ENCODE measurements around the gene KDM3B. TPM values are rescaled to one million over a fixed set of nuclear protein-coding genes. Genes with fewer than 3 reads are reported as not detected.

The KDM3B gene
- polyA plus RNA-seq, 4 donors = 18.6 to 63.2 (median 25.2) TPM

- peaks cover 0 to under 1% (median 0%) of the 10 kb centered on the region in 3 donors for H3K36me3 ChIP-seq (ENCODE audit: control insufficient read depth in 3 of 3, insufficient read depth in 2 of 3, low read depth in 1 of 3, low read length in 3 of 3)
- H3K9me3 ChIP-seq (ENCODE audit: control insufficient read depth in 2 of 2, insufficient read depth in 1 of 2, low read depth in 1 of 2, low read length in 1 of 2) = no peaks in the 10 kb centered on the region
- H3K27ac ChIP-seq (ENCODE audit: low read depth in 1 of 3, low read length in 2 of 3) = no peak overlapping the region
- WGBS, 3 donors = 79 to 82% (median 82%) methylated on average over 11 of the region's 11 CpGs
- H3K27me3 ChIP-seq (ENCODE audit: control insufficient read depth in 3 of 3, insufficient read depth in 3 of 3, low read length in 3 of 3) = peaks cover 0 to 4% (median 0%) of the 10 kb centered on the region in 3 donors
- no peak for FAIRE-seq
- no peak overlapping the region for H3K4me3 ChIP-seq (ENCODE audit: low read depth in 1 of 3, low read length in 3 of 3)
- DNase-seq = no peak
- H3K4me1 ChIP-seq (ENCODE audit: control insufficient read depth in 3 of 3, insufficient read depth in 2 of 3, low read depth in 1 of 3, low read length in 2 of 3) = peaks cover 0 to 31% (median 6%) of the 10 kb centered on the region in 3 donors
Observed at GRCh38 chr5:138461343-138462125, 109.0 kb downstream of the KDM3B start.

GRCh38 chr5:138463419-138464007, 111.0 kb downstream of the KDM3B start:
- peaks cover 0 to 19% (median 3%) of the 10 kb centered on the region in 3 donors for H3K36me3 ChIP-seq (ENCODE audit: control insufficient read depth in 3 of 3, insufficient read depth in 2 of 3, low read depth in 1 of 3, low read length in 3 of 3)
- DNase-seq (no peak), FAIRE-seq (no peak)
- peak overlapping the region; percentile 40 to 85 (median 84) for H3K4me3 ChIP-seq (ENCODE audit: low read depth in 1 of 3, low read length in 3 of 3)
- peak overlapping the region; percentile 96 to 99 (median 97) for H3K27ac ChIP-seq (ENCODE audit: low read depth in 1 of 3, low read length in 2 of 3)
- H3K4me1 ChIP-seq (ENCODE audit: control insufficient read depth in 3 of 3, insufficient read depth in 2 of 3, low read depth in 1 of 3, low read length in 2 of 3) = peaks cover 0 to 37% (median 11%) of the 10 kb centered on the region in 3 donors
- no peaks in the 10 kb centered on the region for H3K9me3 ChIP-seq (ENCODE audit: control insufficient read depth in 2 of 2, insufficient read depth in 1 of 2, low read depth in 1 of 2, low read length in 1 of 2)
- 7 to 20% (median 16%) methylated on average over 21 of the region's 21 CpGs for WGBS, 3 donors
- H3K27me3 ChIP-seq (ENCODE audit: control insufficient read depth in 3 of 3, insufficient read depth in 3 of 3, low read length in 3 of 3) = peaks cover 0 to 4% (median 0%) of the 10 kb centered on the region in 3 donors

GRCh38 chr5:138464008-138464387, 111.5 kb downstream of the KDM3B start:
- H3K9me3 ChIP-seq (ENCODE audit: control insufficient read depth in 2 of 2, insufficient read depth in 1 of 2, low read depth in 1 of 2, low read length in 1 of 2) = no peaks in the 10 kb centered on the region
- DNase-seq = peak; percentile 95 to 99
- peak overlapping the region; percentile 96 to 99 (median 97) for H3K27ac ChIP-seq (ENCODE audit: low read depth in 1 of 3, low read length in 2 of 3)
- H3K27me3 ChIP-seq (ENCODE audit: control insufficient read depth in 3 of 3, insufficient read depth in 3 of 3, low read length in 3 of 3) = peaks cover 0 to 4% (median 0%) of the 10 kb centered on the region in 3 donors
- H3K36me3 ChIP-seq (ENCODE audit: control insufficient read depth in 3 of 3, insufficient read depth in 2 of 3, low read depth in 1 of 3, low read length in 3 of 3) = peaks cover 0 to 19% (median 3%) of the 10 kb centered on the region in 3 donors
- peak overlapping the region; percentile 78 to 85 (median 84) for H3K4me3 ChIP-seq (ENCODE audit: low read depth in 1 of 3, low read length in 3 of 3)
- FAIRE-seq = no peak
- WGBS, 3 donors = 0% methylated on average over 21 to 34 of the region's 34 CpGs
- H3K4me1 ChIP-seq (ENCODE audit: control insufficient read depth in 3 of 3, insufficient read depth in 2 of 3, low read depth in 1 of 3, low read length in 2 of 3) = peaks cover 0 to 33% (median 8%) of the 10 kb centered on the region in 3 donors

- Histone ChIP-seq H3K9me3 (ENCODE audit: control insufficient read depth in 2 of 2, insufficient read depth in 1 of 2, low read depth in 1 of 2, low read length in 1 of 2) (no peaks in the 10 kb centered on the region), H3K36me3 (ENCODE audit: control insufficient read depth in 3 of 3, insufficient read depth in 2 of 3, low read depth in 1 of 3, low read length in 3 of 3) (peaks cover 0 to 19% (median 3%) of the 10 kb centered on the region in 3 donors), H3K27ac (ENCODE audit: low read depth in 1 of 3, low read length in 2 of 3) (peak overlapping the region; percentile 96 to 99 (median 97)), H3K27me3 (ENCODE audit: control insufficient read depth in 3 of 3, insufficient read depth in 3 of 3, low read length in 3 of 3) (peaks cover 0 to 4% (median 0%) of the 10 kb centered on the region in 3 donors), H3K4me1 (ENCODE audit: control insufficient read depth in 3 of 3, insufficient read depth in 2 of 3, low read depth in 1 of 3, low read length in 2 of 3) (peaks cover 0 to 27% (median 8%) of the 10 kb centered on the region in 3 donors), H3K4me3 (ENCODE audit: low read depth in 1 of 3, low read length in 3 of 3) (peak overlapping the region; percentile 78 to 85 (median 84))
- DNase-seq = peak; percentile 99
- no peak for FAIRE-seq
- 0 to 1% (median 0%) methylated on average over 51 to 64 of the region's 64 CpGs for WGBS, 3 donors
Observed at GRCh38 chr5:138464388-138465260, 112.1 kb downstream of the KDM3B start.

GRCh38 chr5:138465261-138466124, 113.0 kb downstream of the KDM3B start, which contains the start of gene EGR1:
TSS of gene EGR1 (plus strand) at chr5:138465479. CDS start at chr5:138465762, 283 bp downstream.
- WGBS, 3 donors = 0 to 1% (median 1%) methylated on average over 36 to 85 of the region's 85 CpGs
- peaks cover 0 to 4% (median 0%) of the 10 kb centered on the region in 3 donors for H3K27me3 ChIP-seq (ENCODE audit: control insufficient read depth in 3 of 3, insufficient read depth in 3 of 3, low read length in 3 of 3)
- H3K4me3 ChIP-seq (ENCODE audit: low read depth in 1 of 3, low read length in 3 of 3) = peak within 1 kb of the TSS; percentile 80 to 85 (median 84)
- H3K9me3 ChIP-seq (ENCODE audit: control insufficient read depth in 2 of 2, insufficient read depth in 1 of 2, low read depth in 1 of 2, low read length in 1 of 2) = no peaks in the 10 kb centered on the region
- H3K27ac ChIP-seq (ENCODE audit: low read depth in 1 of 3, low read length in 2 of 3) = peak within 1 kb of the TSS; percentile 96 to 99 (median 97)
- peaks cover 0 to 19% (median 3%) of the 10 kb centered on the region in 3 donors for H3K36me3 ChIP-seq (ENCODE audit: control insufficient read depth in 3 of 3, insufficient read depth in 2 of 3, low read depth in 1 of 3, low read length in 3 of 3)
- no peak for FAIRE-seq
- H3K4me1 ChIP-seq (ENCODE audit: control insufficient read depth in 3 of 3, insufficient read depth in 2 of 3, low read depth in 1 of 3, low read length in 2 of 3) = peaks cover 0 to 18% (median 8%) of the 10 kb centered on the region in 3 donors
- peak; percentile 96 to 98 for DNase-seq

GRCh38 chr5:138466125-138466899, 113.8 kb downstream of the KDM3B start:
- DNase-seq = peak; percentile 63 to 72

More at GRCh38 chr5:138466125-138466899, 113.8 kb downstream of the KDM3B start:
- FAIRE-seq = no peak
- Histone ChIP-seq H3K27ac (ENCODE audit: low read depth in 1 of 3, low read length in 2 of 3) (peak overlapping the region in 1 of 3 donors; percentile 96), H3K4me3 (ENCODE audit: low read depth in 1 of 3, low read length in 3 of 3) (peak overlapping the region; percentile 80 to 85 (median 84)), H3K4me1 (ENCODE audit: control insufficient read depth in 3 of 3, insufficient read depth in 2 of 3, low read depth in 1 of 3, low read length in 2 of 3) (peaks cover 0 to 18% (median 8%) of the 10 kb centered on the region in 3 donors), H3K9me3 (ENCODE audit: control insufficient read depth in 2 of 2, insufficient read depth in 1 of 2, low read depth in 1 of 2, low read length in 1 of 2) (no peaks in the 10 kb centered on the region), H3K36me3 (ENCODE audit: control insufficient read depth in 3 of 3, insufficient read depth in 2 of 3, low read depth in 1 of 3, low read length in 3 of 3) (peaks cover 0 to 19% (median 3%) of the 10 kb centered on the region in 3 donors), H3K27me3 (ENCODE audit: control insufficient read depth in 3 of 3, insufficient read depth in 3 of 3, low read length in 3 of 3) (peaks cover 0 to 4% (median 0%) of the 10 kb centered on the region in 3 donors)
- 7 to 16% (median 10%) methylated on average over 37 to 39 of the region's 39 CpGs for WGBS, 3 donors
